HUDEP-2 (cell line): ENCODE data around the gene CHST2.

Experiments used
- DNase-seq, 76 experiments: peaks; one replicate each; lab custom pipeline; 2025; ENCODE audit not compliant: unreplicated experiment in 76 of 76; lab: John Stamatoyannopoulos, UW

CHST2 gene

GRCh38 chr3:143095813-143096212 lies 23.8 kb upstream of the CHST2 start:
- no peak for DNase-seq

GRCh38 chr3:143098032-143098764 lies 21.4 kb upstream of the CHST2 start:
- DNase-seq: no peak

DNA sequence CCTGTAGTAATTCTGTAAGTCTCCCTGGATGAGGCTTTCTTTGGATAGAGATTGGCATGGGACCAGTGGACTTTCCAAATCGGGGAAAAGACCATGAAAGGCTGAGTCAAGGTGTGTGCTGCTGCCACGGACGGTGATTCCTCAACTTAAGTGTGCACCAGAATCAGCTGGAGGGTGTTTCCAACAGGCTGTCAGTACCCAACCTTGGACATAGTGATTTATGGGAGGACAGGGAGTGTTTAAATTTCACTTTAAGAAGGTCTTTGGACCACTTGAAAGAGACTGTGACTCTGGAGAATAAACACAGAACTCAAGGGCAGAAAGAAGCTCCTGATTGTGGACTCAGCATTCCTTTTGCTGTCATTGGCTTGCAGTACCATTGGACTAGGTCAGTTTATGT lies 20.4 kb upstream of the CHST2 start:
- DNase-seq: no peak

- DNase-seq: no peak
Measured at GRCh38 chr3:143099690-143100089, 19.9 kb upstream of the CHST2 start.

DNA sequence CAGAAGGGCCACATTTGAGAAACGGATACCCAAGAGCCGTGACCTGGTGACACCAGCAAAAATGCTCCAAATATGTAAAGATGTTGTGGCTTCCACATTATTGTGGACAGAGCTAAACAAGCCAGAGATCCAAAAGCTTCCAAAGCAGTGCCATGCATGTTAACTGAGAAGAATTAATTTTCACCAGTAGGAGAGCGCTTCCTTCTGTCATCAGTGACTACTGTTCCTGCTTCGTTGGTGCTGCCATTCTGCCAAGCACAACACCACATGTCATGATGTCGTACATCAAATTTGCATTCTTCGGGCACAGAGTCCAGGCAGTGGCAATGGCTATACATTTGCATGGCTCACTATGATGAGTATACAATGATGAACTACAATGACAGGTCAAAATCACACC lies 19.1 kb upstream of the CHST2 start:
- no peak for DNase-seq

DNA sequence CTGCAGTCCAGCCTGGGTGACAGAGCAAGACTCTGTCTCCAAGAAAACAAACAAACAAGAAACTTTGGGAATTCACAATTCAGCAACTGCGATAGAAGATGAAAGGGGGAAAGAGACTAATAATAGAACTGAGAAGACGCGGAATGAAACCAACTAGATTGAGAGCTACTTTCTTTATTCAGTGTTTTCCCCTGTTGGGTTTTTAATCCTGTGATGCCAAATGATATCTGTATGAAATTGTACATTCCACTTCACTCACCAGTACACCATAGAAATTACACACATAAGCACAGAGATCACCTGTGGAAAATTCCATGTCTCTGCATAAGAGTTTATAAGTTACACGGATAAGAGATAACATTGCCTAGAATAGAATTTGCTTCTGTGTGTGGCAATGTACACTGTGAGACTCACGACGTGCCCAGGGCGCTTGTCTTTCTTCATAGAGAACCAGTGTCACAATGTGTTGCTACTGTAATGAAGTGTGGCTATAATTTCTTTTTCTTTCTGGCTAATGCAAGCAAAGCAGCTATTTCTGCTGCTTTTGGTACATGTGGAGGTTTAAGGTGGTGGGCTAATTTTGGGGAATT lies 17.7 kb upstream of the CHST2 start:
- no peak for DNase-seq

- DNase-seq: no peak
Measured at GRCh38 chr3:143103652-143104051, 15.9 kb upstream of the CHST2 start.

DNA sequence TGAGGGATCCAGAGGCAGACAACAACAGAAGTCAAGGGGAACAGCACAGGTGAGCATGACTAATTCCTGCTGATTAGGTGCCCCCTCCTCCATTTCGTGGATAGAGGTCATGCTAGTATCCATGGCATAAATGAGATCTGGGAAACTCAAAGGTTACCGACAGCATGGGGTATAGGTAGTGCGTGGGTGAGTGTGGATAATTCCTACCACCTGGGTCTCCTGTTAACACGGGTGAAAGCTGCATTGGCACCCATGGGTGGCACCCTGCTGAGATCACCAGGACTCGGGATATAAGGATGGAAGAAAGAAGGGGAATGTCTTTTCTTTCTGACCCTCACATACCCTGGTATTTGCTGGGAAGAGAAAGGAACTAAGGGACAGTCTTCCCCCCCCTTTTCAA lies 14.4 kb upstream of the CHST2 start:
- DNase-seq: no peak

GRCh38 chr3:143109861-143110260 lies 9.7 kb upstream of the CHST2 start:
- DNase-seq: no peak

- DNase-seq: no peak
Measured at GRCh38 chr3:143110371-143110770, 9.2 kb upstream of the CHST2 start.

DNA sequence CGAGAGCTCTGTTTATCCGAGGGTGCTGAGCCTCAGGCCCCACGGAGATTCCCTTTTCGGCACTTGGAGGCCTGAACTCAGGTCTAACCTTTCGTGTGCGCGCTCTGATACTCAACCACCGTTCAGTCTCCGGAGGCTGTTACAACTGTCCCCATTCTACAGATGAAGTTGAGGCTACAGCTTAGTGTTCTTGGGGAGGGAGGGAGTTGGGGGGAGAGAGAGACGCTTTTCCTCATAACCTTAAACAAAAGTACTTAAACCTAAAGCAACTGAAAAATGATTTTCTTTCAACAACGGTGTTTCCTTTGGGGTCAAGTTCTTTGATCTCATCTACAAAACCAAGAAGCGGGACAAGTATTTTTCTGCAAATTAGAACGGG lies 952 bp upstream of the CHST2 start:
- DNase-seq: no peak

DNA sequence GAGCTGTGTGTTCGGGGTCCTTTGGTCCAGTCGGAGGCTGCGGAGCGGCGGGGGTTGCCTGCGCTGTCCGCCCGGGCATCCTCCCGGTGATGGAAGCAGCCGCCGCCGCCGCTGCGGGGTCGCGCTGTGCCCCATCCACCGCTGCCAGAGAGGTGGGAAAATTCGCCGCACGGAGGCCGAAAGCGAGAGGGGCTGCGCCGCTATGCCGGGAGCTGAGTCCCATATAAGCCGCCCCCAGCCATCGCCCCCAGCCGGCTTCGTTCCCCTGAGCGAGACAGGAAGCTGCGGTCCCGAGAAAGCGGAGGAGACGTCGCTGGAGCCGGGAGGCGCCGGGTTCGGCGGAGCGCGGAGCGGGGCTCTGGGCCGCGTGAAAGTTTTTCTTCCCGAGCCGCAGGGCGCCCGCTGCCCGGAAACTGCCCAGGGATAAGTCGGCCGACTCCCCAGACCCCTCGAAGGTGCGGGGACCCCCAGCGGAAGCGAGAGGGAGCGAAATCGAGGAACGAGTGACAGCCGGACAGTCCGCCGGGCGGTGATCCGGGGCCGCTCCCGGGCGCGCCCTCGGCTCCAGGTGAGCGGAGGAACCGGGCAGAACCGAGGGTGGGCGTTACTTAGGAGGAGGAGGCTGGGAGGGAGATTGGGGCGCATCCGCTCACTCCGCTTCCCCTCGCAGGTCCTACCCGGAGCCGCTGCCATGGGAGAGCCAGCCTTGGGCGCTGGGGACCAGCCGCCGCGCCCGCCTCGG lies 574 bp downstream of the CHST2 start:
- DNase-seq: peak in 17 of 76 experiments; percentile 2 to 63 (median 25)

GRCh38 chr3:143120716-143121240 lies 1.2 kb downstream of the CHST2 start:
- DNase-seq: peak in 47 of 76 experiments; percentile 1 to 75 (median 31)

- DNase-seq: peak in 68 of 76 experiments; percentile 4 to 81 (median 52)
Measured at GRCh38 chr3:143121241-143122088, 1.9 kb downstream of the CHST2 start.

- no peak for DNase-seq
Measured at GRCh38 chr3:143122089-143122430, 2.5 kb downstream of the CHST2 start.

DNA sequence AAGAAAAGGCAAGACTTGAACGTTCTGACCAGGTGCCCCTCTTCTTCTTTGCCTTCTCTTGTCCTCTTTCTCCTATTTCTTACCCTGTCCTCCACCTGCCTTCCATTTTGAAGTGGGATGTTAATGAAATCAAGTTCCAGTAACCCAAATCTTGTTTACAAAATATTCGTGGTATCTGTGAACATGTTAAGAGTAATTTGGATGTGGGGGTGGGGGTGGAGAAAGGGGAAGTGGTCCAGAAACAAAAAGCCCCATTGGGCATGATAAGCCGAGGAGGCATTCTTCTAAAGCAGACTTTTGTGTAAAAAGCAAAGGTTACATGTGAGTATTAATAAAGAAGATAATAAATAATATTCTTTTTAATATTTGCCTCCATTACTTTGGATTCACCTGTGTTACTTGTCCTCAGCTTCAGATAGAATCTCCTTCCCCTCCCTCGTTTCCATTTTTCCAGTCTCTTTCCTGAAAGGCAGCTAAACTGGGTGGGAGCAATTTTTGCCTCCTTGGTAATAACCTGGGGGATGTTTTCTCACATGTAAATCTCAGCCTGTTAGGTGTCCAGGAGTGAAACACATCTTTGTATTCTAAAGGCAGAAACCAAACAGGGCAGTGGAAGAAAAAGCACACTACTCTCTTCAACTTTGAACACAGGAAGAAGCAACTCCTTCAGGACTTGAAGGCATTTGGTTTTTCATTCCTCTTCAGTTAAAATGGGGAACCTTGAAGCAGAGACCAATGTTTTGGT lies 3.2 kb downstream of the CHST2 start:
- no peak for DNase-seq

DNA sequence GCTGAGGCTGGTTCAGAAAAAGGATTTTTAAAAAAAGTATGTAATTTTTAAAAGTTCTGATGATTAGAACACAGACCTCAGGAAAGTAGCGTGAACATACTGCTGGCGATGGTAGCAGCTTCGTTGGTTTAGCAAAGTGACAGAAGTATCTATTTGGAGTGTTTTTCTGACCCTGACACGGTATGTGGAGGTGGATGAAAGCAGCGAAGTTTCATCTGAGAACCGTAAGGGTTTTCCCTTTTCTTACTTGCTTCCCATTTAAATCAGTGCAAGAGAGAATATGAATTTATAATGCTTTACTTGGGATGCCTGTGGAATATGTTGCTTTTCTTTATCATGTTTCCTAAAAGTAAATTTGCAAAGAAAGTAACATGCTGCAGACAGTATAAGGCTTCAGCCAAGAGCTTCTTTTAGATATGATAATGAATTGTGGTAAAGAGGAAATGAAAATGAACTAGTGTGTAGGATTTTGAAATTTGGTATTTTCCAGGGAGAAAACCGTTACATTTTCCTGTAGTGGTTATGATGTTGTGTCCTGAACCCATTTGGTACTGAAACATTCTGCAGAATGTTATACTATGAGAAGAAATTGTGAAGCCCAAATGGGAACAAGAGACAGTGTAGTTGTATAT lies 3.9 kb downstream of the CHST2 start:
- no peak for DNase-seq

DNA sequence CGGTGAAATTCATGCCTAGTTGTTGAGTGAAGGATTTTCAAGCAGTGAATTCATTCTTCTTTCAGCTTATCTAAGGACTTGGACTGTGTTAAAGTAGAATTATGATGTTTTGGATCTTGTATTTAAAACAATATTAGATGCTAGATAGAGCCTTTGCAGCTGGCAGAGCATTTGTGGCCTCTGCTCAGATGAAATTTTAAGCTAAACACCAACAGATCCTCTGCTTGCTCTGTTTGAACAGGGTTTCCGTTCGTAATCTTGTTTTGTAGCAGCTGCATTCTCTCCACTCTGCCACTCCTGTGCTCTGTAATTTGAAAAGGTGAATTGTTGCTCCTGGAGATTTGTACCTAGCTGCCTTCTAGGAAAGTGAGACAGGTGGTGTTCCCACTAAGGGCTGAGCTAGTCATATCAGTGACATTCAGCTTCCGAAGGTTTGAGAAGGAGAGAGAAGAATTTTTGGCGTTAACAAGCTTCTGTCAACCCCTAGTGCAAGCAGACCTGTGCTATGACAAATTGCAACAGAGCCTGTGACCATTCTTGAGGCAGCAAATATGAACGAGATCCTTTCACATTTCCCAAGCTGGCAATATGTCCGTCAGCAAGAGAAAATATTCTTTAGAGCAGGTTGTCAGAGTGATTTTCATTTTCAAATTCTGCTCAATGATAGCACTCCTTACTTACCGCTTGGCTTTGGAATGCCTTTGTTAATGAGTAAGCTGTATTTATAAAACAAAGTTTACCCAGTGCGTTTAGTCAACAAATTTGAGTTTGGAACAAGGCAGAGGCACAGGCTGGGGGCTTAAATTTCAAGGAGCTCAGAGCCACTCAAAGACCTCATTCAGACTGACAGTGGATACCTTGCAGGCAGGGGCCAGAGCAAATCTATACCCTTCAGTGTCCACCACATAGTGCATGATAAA lies 5.3 kb downstream of the CHST2 start:
- DNase-seq: no peak

GRCh38 chr3:143127801-143128200 lies 8.2 kb downstream of the CHST2 start:
- DNase-seq: no peak
